Stimulated activated CD8-positive, alpha-beta memory T cell treated with anti-CD3 and anti-CD28 coated beads, Interleukin-4, amount 100 ng/mL, for 1 hour (primary cell): ENCODE data around the gene FXR2.
A peak's percentile ranks its signal among the peaks of the same experiment; 100 is the strongest.
"Not testable (repeated sequence)": the region's sequence is repeated elsewhere in the genome, so short reads cannot be mapped to it uniquely, and the experiment has no call there.

ENCODE experiments used
- DNase-seq, 2 donors: peaks; one replicate each; pipeline ENCODE4 v3.0.0-alpha.2; 2020; ENCODE audit warnings: low read depth in 2 of 2, low spot score in 1 of 2

Gene FXR2

GRCh38 chr17:7629939-7630571 is 15.4 kb upstream of the FXR2 start, which contains the start of gene SHBG:
Gene SHBG, plus strand, starts transcription at chr17:7630135. Its CDS starts 38 bp downstream, at chr17:7630173.
- no peak for DNase-seq

GRCh38 chr17:7627250-7628121 is 12.8 kb upstream of the FXR2 start, which contains the start of gene SAT2:
Gene SAT2, minus strand, starts transcription at chr17:7627821. Its CDS starts 186 bp downstream, at chr17:7627635.
- peak; percentile 70 to 73 for DNase-seq

GRCh38 chr17:7626956-7627249 is 12.2 kb upstream of the FXR2 start:
- no peak for DNase-seq

GRCh38 chr17:7626307-7626706 is 11.6 kb upstream of the FXR2 start:
- DNase-seq: no peak

GRCh38 chr17:7625749-7626148 is 11.1 kb upstream of the FXR2 start:
- DNase-seq: not testable (repeated sequence)

- DNase-seq: no peak
Measured at GRCh38 chr17:7623661-7624060, 9.0 kb upstream of the FXR2 start.

GRCh38 chr17:7620835-7621234 is 6.1 kb upstream of the FXR2 start:
- no peak for DNase-seq

- DNase-seq: no peak
Measured at GRCh38 chr17:7618608-7619007, 3.9 kb upstream of the FXR2 start.

GRCh38 chr17:7615265-7615747 is 609 bp upstream of the FXR2 start:
- DNase-seq: no peak

- DNase-seq: no peak
Measured at GRCh38 chr17:7613769-7614424, 800 bp downstream of the FXR2 start.

- DNase-seq: no peak
Measured at GRCh38 chr17:7612294-7612640, 2.4 kb downstream of the FXR2 start.

GRCh38 chr17:7611635-7612293 is 2.9 kb downstream of the FXR2 start:
- DNase-seq: no peak

- no peak for DNase-seq
Measured at GRCh38 chr17:7610641-7611040, 4.1 kb downstream of the FXR2 start.

- no peak for DNase-seq
Measured at GRCh38 chr17:7606280-7606679, 8.4 kb downstream of the FXR2 start.

GRCh38 chr17:7597561-7597960 is 17.1 kb downstream of the FXR2 start:
- not testable (repeated sequence) for DNase-seq

- DNase-seq: no peak
Measured at GRCh38 chr17:7593296-7593695, 21.4 kb downstream of the FXR2 start.

- no peak for DNase-seq
Measured at GRCh38 chr17:7592422-7593021, 22.2 kb downstream of the FXR2 start.

GRCh38 chr17:7591596-7591995 is 23.1 kb downstream of the FXR2 start:
- no peak for DNase-seq

- no peak for DNase-seq
Measured at GRCh38 chr17:7590743-7591142, 24.0 kb downstream of the FXR2 start.

GRCh38 chr17:7589891-7590691 is 24.6 kb downstream of the FXR2 start, which contains the start of gene SOX15:
Gene SOX15, minus strand, starts transcription at chr17:7590094. Its CDS starts 418 bp downstream, at chr17:7589676.
- DNase-seq: no peak
